Keratinocyte (primary cell): Measurements from ENCODE around the gene ALDOA.

Experiments
- EZH2 ChIP-seq: IDR thresholded peaks from one replicate; pipeline ENCODE4 v1.6.1; 2012; ENCODE audit warnings: inconsistent platforms, mild to moderate bottlenecking, low read length, moderate library complexity
- TF ChIP-seq, protein P1 (sequence below), 3 experiments: IDR thresholded peaks in 1 of 3; conservative IDR thresholded peaks in 1 of 3; optimal IDR thresholded peaks in 1 of 3; 2 replicates in 2 of 3; 3 replicates in 1 of 3; pipeline versions ENCODE3 to v1.5.1; 2011; ENCODE audit warnings: low read length in 3 of 3, mild to moderate bottlenecking in 3 of 3, moderate library complexity in 2 of 3, control low read depth in 1 of 3, inconsistent platforms in 1 of 3; ENCODE audit not compliant: insufficient read depth in 2 of 3; ENCODE audit errors: extremely low read depth in 1 of 3

DNA sequence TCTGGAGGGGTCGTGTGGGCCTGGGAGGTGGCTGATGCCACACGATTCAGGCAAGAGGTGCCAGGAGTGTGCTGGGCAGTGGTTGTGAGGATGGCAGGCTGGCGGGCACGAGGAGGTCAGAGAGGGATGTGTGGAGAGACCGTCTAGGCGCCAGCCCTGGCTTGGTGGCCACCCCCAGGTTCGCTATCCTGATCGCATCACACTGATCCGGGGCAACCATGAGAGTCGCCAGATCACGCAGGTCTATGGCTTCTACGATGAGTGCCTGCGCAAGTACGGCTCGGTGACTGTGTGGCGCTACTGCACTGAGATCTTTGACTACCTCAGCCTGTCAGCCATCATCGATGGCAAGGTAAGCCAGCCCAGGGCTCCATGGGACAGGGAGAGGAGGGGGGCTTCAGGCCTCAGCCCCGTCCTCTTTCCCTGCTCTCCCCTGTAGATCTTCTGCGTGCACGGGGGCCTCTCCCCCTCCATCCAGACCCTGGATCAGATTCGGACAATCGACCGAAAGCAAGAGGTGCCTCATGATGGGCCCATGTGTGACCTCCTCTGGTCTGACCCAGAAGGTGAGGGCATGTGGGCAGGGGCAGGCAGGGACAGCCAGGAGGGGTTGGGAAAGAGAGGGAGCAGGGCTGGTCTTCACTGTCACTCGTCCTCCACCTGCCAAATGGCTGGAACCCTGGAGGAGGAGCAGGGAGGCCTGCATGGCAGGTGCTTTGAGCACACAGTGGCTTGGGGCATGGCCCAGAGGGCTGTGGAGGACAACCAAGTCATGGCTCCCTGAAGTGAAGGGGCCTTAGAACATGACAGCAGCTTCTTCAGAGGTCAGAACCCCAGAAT lies 17.9 kb downstream of the ALDOA start:
- TF ChIP-seq, protein P1, sequence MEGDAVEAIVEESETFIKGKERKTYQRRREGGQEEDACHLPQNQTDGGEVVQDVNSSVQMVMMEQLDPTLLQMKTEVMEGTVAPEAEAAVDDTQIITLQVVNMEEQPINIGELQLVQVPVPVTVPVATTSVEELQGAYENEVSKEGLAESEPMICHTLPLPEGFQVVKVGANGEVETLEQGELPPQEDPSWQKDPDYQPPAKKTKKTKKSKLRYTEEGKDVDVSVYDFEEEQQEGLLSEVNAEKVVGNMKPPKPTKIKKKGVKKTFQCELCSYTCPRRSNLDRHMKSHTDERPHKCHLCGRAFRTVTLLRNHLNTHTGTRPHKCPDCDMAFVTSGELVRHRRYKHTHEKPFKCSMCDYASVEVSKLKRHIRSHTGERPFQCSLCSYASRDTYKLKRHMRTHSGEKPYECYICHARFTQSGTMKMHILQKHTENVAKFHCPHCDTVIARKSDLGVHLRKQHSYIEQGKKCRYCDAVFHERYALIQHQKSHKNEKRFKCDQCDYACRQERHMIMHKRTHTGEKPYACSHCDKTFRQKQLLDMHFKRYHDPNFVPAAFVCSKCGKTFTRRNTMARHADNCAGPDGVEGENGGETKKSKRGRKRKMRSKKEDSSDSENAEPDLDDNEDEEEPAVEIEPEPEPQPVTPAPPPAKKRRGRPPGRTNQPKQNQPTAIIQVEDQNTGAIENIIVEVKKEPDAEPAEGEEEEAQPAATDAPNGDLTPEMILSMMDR (optimal IDR thresholded peaks at IDR 0.05 in 1 of 3, IDR thresholded peaks at IDR 0.05 in 1 of 3, conservative IDR thresholded peaks at IDR 0.05 in 1 of 3; ENCODE audit: extremely low read depth in 1 of 3, insufficient read depth in 2 of 3, low read length in 3 of 3), result no peak
- TF ChIP-seq EZH2, result no peak
